Vagina (tissue), 2 donors: ENCODE results near the gene SLC7A6OS.

ENCODE experiments used
- POLR2A ChIP-seq, 2 donors: fragments of 450-650 bp; IDR thresholded peaks; one replicate each; pipeline ENCODE4 v1.6.1; 2017; ENCODE audit warnings: antibody characterized with exemption in 2 of 2, mild to moderate bottlenecking in 2 of 2, moderate library complexity in 2 of 2
- POLR2AphosphoS5 ChIP-seq, 2 donors: sonication (generic); formaldehyde crosslinking; IDR thresholded peaks; one replicate each; pipeline ENCODE4 v1.9.0; 2017; ENCODE audit warnings: antibody characterized with exemption in 2 of 2, mild to moderate bottlenecking in 2 of 2, low read depth in 1 of 2; ENCODE audit not compliant: insufficient read depth in 1 of 2
- TF ChIP-seq, protein P1 (sequence below), 3 experiments: fragments of 450-650 bp in 2 of 3; fragments of 200-600 bp in 1 of 3; sonication (generic) in 1 of 3; IDR thresholded peaks; one replicate each; pipeline ENCODE4 v1.5.1; 2017 to 2019; ENCODE audit warnings: antibody characterized with exemption in 3 of 3, mild to moderate bottlenecking in 2 of 3, moderate library complexity in 2 of 3

DNA sequence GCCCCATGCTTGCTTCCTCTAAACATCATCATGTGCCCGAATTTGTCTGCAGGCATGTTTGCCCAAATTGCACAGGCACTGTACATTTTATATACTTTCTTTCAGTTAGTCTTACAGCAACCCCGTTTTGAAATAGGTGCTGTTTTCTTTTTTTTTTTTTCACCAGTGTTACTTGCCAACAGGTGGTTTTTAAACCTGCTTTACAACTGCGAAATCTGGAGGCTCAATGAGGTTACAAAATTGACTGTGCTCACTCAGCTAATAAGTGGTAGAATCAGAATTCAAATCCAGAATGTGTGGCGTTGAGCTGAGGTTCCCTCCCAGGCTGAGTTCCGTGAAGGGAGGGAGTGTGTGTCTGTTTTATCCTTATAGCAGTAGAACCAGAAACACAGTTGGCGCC, 59.8 kb downstream of the SLC7A6OS start:
- TF ChIP-seq POLR2A (IDR thresholded peaks at IDR 0.05) (no peak), POLR2AphosphoS5 (IDR thresholded peaks at IDR 0.05; ENCODE audit: insufficient read depth in 1 of 2, low read depth in 1 of 2) (no peak)
- TF ChIP-seq, protein P1, sequence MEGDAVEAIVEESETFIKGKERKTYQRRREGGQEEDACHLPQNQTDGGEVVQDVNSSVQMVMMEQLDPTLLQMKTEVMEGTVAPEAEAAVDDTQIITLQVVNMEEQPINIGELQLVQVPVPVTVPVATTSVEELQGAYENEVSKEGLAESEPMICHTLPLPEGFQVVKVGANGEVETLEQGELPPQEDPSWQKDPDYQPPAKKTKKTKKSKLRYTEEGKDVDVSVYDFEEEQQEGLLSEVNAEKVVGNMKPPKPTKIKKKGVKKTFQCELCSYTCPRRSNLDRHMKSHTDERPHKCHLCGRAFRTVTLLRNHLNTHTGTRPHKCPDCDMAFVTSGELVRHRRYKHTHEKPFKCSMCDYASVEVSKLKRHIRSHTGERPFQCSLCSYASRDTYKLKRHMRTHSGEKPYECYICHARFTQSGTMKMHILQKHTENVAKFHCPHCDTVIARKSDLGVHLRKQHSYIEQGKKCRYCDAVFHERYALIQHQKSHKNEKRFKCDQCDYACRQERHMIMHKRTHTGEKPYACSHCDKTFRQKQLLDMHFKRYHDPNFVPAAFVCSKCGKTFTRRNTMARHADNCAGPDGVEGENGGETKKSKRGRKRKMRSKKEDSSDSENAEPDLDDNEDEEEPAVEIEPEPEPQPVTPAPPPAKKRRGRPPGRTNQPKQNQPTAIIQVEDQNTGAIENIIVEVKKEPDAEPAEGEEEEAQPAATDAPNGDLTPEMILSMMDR (IDR thresholded peaks at IDR 0.05), result no peak
